Kidney (tissue), 14 donors: ENCODE results near the gene ITPR2. TPM values are rescaled to one million over a fixed set of nuclear protein-coding genes. Genes with fewer than 3 reads are reported as not detected.
A peak's percentile ranks its signal among the peaks of the same experiment; 100 is the strongest.

Source experiments
- DNase-seq, 5 donors: peaks; one replicate each; pipeline ENCODE4 v3.0.0-alpha.2; 2013 to 2020
- FAIRE-seq: peaks from 2 replicates; lab custom pipeline; 2012; peaks lifted over from hg19 to GRCh38; lab: Jason Lieb, UNC
- H3K27ac ChIP-seq, 2 donors: one replicate each; pipeline ENCODE4 v1.7.0; 2013; ENCODE audit warnings: low read depth in 2 of 2, low read length in 2 of 2, inconsistent platforms in 1 of 2
- H3K27me3 ChIP-seq: one replicate; pipeline ENCODE4 v1.7.1; 2013; ENCODE audit warnings: low read length, inconsistent platforms; ENCODE audit not compliant: control insufficient read depth, insufficient read depth
- H3K36me3 ChIP-seq, 3 donors: one replicate each; pipeline versions ENCODE4 v1.7.0 to v1.7.1; 2013; ENCODE audit warnings: low read length in 3 of 3, control low read depth in 1 of 3, inconsistent platforms in 1 of 3; ENCODE audit not compliant: insufficient read depth in 3 of 3, control insufficient read depth in 2 of 3
- H3K4me1 ChIP-seq, 3 donors: one replicate each; pipeline versions ENCODE4 v1.7.0 to v1.7.1; 2013; ENCODE audit warnings: low read length in 3 of 3, inconsistent platforms in 1 of 3, low read depth in 1 of 3; ENCODE audit not compliant: control insufficient read depth in 2 of 3, insufficient read depth in 2 of 3
- H3K4me3 ChIP-seq, 3 donors: one replicate each; pipeline versions ENCODE4 v1.7.0 to v1.8.1; 2013; ENCODE audit warnings: low read length in 3 of 3, control low read depth in 1 of 3, inconsistent platforms in 1 of 3
- H3K9ac ChIP-seq, 3 donors: one replicate each; pipeline versions ENCODE4 v1.7.0 to v1.7.1; 2013; ENCODE audit warnings: low read length in 3 of 3, control low read depth in 1 of 3, inconsistent platforms in 1 of 3
- H3K9me3 ChIP-seq, 3 donors: one replicate each; pipeline versions ENCODE4 v1.7.0 to v1.7.1; 2013; ENCODE audit warnings: low read length in 3 of 3, control low read depth in 1 of 3, inconsistent platforms in 1 of 3; ENCODE audit not compliant: control insufficient read depth in 2 of 3, insufficient read depth in 1 of 3
- CTCF ChIP-seq: IDR thresholded peaks from 3 replicates; pipeline ENCODE4 v1.5.1; 2012; ENCODE audit warnings: mild to moderate bottlenecking, moderate library complexity, borderline replicate concordance; ENCODE audit not compliant: insufficient read depth; ENCODE audit errors: extremely low read depth
- intact Hi-C: fragments of 100-400 bp; cut with DNase I; formaldehyde crosslinking; loops from one replicate; pipeline ENCODE4 v1.11.1; 2022
- polyA plus RNA-seq: library from polyadenylated mRNA; stranded (reverse); fragments of 350-450 nt; fragmentation: Illumina TruSeq; extraction: RNeasy Lipid Tissue Mini Kit (QIAGEN cat#74804); gene quantifications from one replicate; pipeline ENCODE4 v1.2.3, GENCODE V29; 2014; ENCODE audit warnings: low read depth, low replicate concordance; ENCODE audit not compliant: insufficient read depth
- total RNA-seq: library from RNA; stranded (reverse); fragmentation: NEBNext Ultra II Directional; extraction: Animal tissue kit (Norgen Biotek cat#: 25700); gene quantifications from one replicate; pipeline ENCODE4 v1.2.1, GENCODE V29; 2021
- donor health status: control.
- donor health status: control.
- donor health status: control.
- donor health status: control.
- donor health status: control.
- donor health status: DM: yes; HTN: yes; CAD: no.
- donor health status: Normal renal cell carcinoma (clear cell type).

Gene ITPR2
- total and polyA plus RNA-seq, 2 donors from 2014 or later = 5.7 to 56.9 TPM

DNA sequence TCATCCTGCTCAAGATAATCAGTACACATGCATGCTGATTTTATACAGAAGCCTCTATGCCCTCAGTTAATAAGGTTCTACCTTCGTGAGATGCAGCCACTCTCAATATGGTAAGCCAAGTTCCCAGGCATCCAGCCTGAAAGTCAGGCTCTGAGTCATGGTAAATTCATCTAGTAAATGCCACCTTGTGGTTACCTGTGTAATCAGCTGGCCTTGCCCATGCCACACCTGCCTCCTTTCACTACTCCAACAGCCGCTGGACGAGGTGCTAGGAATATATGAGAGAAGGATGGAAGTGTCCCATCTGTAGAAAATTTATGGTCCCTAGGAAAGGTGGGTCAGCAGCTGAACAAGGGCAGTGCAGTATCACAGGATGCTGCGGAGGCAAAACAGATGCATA, 430.3 kb downstream of the ITPR2 start:
- Histone ChIP-seq H3K9me3 (no peaks in the 10 kb centered on the region), H3K27ac (no peak overlapping the region), H3K27me3 (no peaks in the 10 kb centered on the region), H3K4me3 (no peak overlapping the region), H3K36me3 (peaks cover 0 to 1% (median 0%) of the 10 kb centered on the region in 3 donors), H3K4me1 (peaks cover 0 to 2% (median 0%) of the 10 kb centered on the region in 3 donors), H3K9ac (no peak overlapping the region)
- TF ChIP-seq CTCF = peak; percentile 51
- no peak for FAIRE-seq
- intact Hi-C loops = no loop called here
- DNase-seq = peak in 2 of 5 donors; percentile 35 to 62

DNA sequence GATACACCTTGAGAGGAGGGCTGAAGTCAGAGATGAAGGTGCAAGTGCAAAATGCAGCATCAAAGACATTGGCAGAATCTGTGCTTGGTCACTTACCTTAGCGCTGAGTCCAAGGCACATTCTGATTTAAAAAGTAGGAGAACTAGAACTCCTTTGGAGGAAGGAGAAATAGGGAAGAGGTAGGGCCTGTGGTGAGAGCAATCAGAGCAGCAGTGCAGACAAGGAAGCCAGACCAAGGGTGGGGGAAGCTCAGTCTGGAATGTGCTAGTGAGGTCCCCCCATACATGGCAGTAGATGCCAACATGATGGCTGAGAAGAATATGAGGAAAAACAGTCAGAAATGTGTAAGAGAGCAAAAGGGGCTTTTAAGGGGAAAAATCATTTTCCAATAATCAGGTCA, 431.1 kb downstream of the ITPR2 start:
- H3K9ac ChIP-seq = no peak overlapping the region
- H3K9me3 ChIP-seq = no peaks in the 10 kb centered on the region
- H3K4me3 ChIP-seq = no peak overlapping the region
- no peaks in the 10 kb centered on the region for H3K27me3 ChIP-seq
- FAIRE-seq (no peak), DNase-seq (no peak)
- TF ChIP-seq CTCF = no peak
- intact Hi-C loops = no loop called here
- H3K4me1 ChIP-seq = peaks cover 0 to 1% (median 0%) of the 10 kb centered on the region in 3 donors
- H3K36me3 ChIP-seq = no peaks in the 10 kb centered on the region
- H3K27ac ChIP-seq = no peak overlapping the region

GRCh38 chr12:26400627-26401026, 432.4 kb downstream of the ITPR2 start:
- H3K36me3 ChIP-seq = peaks cover 0 to under 1% (median 0%) of the 10 kb centered on the region in 3 donors
- H3K9me3 ChIP-seq = no peaks in the 10 kb centered on the region
- H3K4me3 ChIP-seq = no peak overlapping the region
- no peak overlapping the region for H3K27ac ChIP-seq
- H3K4me1 ChIP-seq = no peaks in the 10 kb centered on the region
- H3K27me3 ChIP-seq = no peaks in the 10 kb centered on the region
- no peak for DNase-seq
- TF ChIP-seq CTCF = no peak
- no peak overlapping the region for H3K9ac ChIP-seq
- intact Hi-C loops = no loop called here
- no peak for FAIRE-seq

GRCh38 chr12:26399381-26399780, 433.6 kb downstream of the ITPR2 start:
- TF ChIP-seq CTCF = no peak
- Histone ChIP-seq H3K4me1 (no peaks in the 10 kb centered on the region), H3K4me3 (no peak overlapping the region), H3K9ac (no peak overlapping the region), H3K36me3 (peaks cover 0 to 7% (median 0%) of the 10 kb centered on the region in 3 donors), H3K9me3 (no peaks in the 10 kb centered on the region), H3K27me3 (no peaks in the 10 kb centered on the region), H3K27ac (no peak overlapping the region)
- no peak for DNase-seq
- FAIRE-seq = no peak
- intact Hi-C loops = no loop called here
